PFSK-1 (cell line): Measurements from ENCODE around the gene RSPO4.

Experiments used
- POLR2AphosphoS5 ChIP-seq: IDR thresholded peaks from 2 replicates; pipeline ENCODE4 v1.6.1; 2012; ENCODE audit warnings: low read depth, mild to moderate bottlenecking, control low read depth, low read length, moderate library complexity
- SIN3A ChIP-seq: IDR thresholded peaks from 2 replicates; pipeline ENCODE4 v1.6.1; 2012; ENCODE audit warnings: mild to moderate bottlenecking, low read length, moderate library complexity, borderline replicate concordance; ENCODE audit not compliant: insufficient read depth
- TAF1 ChIP-seq: IDR thresholded peaks from 2 replicates; pipeline ENCODE4 v1.6.1; 2012; ENCODE audit warnings: low read length, control low read depth, borderline replicate concordance; ENCODE audit not compliant: insufficient read depth
- TF ChIP-seq, protein P1 (sequence below), 2 experiments: IDR thresholded peaks; 2 replicates each; pipeline versions ENCODE4 v1.6.1 to v1.8.0; 2011 to 2012; ENCODE audit warnings: low read depth in 2 of 2, low read length in 2 of 2, control low read depth in 1 of 2, inconsistent platforms in 1 of 2, mild to moderate bottlenecking in 1 of 2, moderate library complexity in 1 of 2; ENCODE audit not compliant: insufficient read depth in 1 of 2

DNA sequence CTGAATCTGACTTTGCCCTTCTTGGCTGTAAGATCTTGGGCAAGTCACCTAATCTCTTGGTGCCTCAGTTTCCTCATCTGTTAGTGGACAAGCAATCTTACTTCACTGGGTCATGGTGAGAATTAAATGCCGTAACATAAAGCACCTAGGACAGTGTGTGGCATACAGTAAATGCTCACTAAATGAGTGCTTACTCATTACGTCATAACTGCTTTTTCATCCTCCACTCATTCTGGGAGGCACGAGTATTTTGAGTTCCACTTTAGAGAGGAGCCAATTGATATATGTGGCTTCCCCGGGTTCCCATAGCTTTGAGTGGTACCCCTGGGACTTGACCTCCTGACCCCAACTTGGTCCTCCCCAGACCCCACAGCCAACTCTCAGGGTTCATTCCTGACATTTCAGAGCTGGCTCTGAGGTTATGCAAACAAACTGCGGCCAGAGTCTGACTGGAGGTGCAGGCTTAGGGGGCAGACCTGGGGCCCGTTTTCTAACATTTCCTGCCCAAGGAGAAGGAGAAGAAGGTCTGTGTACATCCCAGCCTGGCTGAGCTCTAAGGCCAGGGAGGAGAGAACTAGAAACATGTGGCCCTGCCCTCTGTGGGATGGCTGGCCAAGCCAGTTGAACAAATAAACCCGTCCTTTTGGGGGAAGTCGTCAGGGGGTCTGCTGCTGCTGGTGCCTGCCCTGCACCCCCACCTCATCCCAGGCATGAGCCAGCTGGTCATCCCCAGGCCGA, 91.8 kb downstream of the RSPO4 start:
- TF ChIP-seq POLR2AphosphoS5: no peak
- TF ChIP-seq, protein P1, sequence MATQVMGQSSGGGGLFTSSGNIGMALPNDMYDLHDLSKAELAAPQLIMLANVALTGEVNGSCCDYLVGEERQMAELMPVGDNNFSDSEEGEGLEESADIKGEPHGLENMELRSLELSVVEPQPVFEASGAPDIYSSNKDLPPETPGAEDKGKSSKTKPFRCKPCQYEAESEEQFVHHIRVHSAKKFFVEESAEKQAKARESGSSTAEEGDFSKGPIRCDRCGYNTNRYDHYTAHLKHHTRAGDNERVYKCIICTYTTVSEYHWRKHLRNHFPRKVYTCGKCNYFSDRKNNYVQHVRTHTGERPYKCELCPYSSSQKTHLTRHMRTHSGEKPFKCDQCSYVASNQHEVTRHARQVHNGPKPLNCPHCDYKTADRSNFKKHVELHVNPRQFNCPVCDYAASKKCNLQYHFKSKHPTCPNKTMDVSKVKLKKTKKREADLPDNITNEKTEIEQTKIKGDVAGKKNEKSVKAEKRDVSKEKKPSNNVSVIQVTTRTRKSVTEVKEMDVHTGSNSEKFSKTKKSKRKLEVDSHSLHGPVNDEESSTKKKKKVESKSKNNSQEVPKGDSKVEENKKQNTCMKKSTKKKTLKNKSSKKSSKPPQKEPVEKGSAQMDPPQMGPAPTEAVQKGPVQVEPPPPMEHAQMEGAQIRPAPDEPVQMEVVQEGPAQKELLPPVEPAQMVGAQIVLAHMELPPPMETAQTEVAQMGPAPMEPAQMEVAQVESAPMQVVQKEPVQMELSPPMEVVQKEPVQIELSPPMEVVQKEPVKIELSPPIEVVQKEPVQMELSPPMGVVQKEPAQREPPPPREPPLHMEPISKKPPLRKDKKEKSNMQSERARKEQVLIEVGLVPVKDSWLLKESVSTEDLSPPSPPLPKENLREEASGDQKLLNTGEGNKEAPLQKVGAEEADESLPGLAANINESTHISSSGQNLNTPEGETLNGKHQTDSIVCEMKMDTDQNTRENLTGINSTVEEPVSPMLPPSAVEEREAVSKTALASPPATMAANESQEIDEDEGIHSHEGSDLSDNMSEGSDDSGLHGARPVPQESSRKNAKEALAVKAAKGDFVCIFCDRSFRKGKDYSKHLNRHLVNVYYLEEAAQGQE (IDR thresholded peaks at IDR 0.05; ENCODE audit: insufficient read depth in 1 of 2, low read depth in 2 of 2, low read length in 2 of 2): no peak
- TF ChIP-seq TAF1: no peak
- TF ChIP-seq SIN3A: no peak
